Activated CD4-positive, alpha-beta T cell treated with anti-CD3 and anti-CD28 coated beads, Interleukin-2, Interleukin-4, amounts not matched to agents 100 ng/mL and 50 ng/mL, durations not matched to agents 16 hours and 8 hours (primary cell): Measurements from ENCODE around the gene PDZD7.

ENCODE experiments used
- DNase-seq: peaks from one replicate; pipeline ENCODE4 v3.0.0-alpha.2; 2020; ENCODE audit warnings: low spot score

The PDZD7 gene

DNA sequence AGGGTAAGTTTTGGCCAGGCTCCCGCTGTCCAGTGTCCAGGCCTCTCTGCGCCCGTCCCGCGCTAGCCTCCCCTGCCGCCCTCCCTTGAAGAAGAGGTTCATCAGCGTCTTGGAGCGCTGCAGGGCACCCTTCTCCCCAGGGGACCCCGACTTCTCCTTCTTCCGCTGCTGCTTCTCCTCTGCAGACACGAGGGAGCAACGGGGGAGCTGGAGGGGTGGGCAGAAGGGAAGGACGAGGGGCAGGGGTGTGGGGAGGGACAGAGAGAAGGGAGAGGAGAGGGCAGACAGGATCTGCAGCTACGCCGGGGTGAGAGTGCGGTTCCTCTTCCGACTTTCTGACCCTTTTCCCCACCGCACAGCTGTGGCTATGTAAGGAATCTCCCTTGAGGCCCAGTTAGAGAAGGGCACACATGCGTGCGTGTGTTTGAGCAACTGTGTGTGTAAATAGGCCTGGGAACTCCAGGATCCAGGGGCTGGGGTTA lies 12.8 kb downstream of the PDZD7 start:
- no peak for DNase-seq

DNA sequence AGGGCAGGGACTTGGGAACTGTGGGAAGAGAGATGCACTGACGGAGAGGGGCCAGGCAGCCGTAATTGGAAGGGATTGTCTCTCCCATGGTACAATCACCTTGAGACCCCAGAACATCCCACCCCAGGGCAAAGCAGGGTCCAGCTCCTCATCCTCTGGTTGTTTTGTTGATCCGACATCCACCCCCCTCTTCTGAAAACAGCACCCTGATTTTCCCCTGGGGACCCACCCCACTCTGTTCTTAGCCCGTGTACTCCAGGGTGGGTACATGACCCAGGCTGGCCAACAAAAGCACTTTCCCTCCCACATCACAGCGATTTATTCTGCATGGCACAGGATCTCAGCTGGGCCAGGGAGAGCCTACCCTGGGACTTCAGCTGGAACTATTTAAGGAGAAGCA lies 14.1 kb downstream of the PDZD7 start:
- no peak for DNase-seq

DNA sequence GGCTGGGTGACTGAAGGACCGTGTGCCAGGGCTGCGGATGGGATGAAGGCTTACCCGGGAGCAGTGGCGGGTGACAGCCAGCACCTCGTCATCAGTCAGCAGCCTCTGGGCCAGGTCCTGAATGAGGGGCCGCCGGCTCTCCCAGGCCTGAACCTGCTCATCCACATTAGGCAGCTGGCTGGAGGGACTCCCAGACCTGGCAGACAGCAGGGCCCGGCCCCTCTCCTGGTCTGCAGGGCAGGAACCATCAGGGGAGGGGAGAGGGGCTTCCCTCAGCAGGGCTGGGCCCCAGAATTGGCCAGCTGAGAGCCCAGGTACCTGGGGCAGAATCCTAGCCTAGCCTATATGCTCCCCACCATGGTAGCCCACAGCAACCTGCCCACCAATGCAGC lies 15.4 kb downstream of the PDZD7 start:
- no peak for DNase-seq

DNA sequence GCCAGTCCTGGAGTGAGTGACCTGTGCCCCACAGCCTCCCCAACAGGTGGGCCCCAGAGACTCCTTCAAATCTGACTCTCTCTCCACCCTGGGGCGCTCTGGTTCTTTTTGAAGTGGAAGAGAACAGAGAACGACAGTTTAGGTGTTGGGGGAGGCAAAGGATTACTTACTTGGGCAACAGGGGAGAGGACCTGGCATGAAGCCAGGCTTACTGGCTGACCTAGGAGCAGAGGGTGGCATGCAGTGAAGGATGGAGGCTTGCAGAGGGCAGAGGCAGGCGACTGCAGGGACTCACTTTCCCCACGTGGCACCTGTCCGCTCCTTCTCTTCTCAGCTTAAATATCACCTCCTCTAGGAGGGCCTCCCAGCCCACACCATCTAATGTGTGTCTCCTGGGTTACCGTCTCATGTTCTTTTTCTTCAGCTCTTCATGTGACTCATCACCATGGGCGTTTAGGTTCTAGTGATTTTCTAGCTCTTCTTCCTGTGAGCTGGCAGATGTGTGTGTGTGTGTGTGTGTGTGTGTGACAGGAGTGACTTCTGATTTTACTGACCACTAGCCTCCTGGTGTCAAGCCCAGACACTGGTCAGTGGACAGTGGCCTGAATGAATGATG lies 15.9 kb downstream of the PDZD7 start:
- peak; percentile 37 for DNase-seq

DNA sequence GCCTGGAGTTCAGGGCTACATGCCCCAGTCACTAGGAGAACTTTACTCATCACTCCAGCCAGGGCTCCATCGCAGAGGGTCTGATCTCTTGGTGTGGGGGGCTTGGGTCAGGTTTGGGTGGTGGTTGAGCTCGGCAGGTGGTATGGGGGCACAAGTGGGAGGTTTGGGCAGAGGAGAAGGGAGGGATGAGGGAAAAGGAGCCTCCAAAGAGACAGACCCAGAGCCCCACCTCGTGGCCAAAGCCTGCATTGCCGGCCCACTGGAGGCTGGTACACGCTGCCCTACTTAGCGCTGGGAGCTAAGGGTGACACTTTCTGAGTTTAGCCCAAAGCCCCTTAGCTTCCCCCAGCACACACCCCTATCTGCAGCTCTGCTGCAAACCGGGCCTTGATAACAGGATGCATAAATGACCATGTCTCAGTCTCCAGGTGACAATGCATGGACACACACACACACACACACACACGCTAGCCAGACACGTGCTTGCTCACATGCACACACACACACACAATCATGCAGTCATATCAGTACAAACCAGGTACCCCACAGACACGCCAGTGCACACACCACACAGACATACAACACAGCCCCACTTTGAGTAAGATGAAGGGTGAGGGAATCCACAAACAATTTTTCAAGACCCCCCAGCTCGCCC lies 16.6 kb downstream of the PDZD7 start:
- peak; percentile 71 for DNase-seq

DNA sequence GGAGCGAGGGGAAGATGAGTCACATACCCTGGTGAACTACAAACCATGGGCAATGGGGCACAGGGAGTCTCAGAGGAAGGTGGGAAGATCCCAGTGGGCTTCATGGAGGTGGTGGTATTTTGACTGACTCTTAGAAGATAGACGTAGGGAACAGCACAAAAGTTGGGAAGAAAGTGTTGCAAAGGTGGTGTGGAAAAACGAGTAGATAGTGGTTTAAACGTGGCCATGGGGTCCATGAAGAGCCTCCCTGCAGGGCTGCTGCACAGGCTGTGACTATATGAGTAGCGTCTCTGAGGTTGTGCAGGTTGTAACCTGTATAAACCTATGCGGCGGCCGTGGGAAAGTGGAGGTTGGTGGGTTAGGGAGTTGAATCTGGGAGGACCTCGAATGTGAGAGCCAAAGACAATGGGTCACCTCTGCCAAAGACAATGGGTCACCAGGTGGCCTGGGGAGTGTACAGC lies 17.5 kb downstream of the PDZD7 start:
- DNase-seq = no peak

DNA sequence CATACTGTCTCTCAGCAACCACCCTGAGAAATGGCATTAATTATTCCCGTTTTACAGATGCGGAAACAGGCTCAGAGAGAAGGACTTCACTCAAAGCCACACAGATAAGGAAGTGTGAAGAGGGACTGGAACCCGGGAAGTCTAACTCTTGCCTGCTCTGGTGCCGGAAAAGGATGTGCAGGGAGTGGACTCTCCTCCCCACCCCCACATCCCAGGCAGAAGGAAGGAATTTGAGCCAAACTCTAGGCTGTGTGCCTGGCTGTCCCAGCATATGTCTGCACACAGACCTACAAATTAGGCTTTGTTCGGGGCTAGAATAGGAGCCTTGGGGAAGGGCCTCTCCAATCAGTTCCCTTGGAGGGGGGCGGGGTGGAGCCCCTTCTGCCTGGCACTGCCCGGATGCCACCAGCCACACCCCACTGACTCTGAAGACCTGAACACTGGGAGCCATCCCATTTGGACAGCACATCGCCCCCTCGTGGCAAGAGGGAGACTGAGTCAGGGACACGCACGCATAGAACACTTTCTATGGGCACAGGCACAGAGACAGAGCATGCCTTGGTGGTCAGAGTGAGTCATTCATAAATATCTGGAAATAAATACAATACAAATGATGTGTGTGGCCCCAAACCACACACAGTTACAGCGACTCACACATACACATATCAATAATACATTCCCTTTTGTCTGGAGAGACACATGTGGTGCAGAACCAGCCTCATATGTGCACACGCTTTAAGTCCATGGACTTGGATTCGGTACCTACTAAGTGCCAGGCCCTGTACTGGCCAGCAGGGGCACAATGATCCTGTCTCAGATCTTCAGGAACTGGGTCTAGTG lies 18.2 kb downstream of the PDZD7 start:
- DNase-seq = peak; percentile 87

DNA sequence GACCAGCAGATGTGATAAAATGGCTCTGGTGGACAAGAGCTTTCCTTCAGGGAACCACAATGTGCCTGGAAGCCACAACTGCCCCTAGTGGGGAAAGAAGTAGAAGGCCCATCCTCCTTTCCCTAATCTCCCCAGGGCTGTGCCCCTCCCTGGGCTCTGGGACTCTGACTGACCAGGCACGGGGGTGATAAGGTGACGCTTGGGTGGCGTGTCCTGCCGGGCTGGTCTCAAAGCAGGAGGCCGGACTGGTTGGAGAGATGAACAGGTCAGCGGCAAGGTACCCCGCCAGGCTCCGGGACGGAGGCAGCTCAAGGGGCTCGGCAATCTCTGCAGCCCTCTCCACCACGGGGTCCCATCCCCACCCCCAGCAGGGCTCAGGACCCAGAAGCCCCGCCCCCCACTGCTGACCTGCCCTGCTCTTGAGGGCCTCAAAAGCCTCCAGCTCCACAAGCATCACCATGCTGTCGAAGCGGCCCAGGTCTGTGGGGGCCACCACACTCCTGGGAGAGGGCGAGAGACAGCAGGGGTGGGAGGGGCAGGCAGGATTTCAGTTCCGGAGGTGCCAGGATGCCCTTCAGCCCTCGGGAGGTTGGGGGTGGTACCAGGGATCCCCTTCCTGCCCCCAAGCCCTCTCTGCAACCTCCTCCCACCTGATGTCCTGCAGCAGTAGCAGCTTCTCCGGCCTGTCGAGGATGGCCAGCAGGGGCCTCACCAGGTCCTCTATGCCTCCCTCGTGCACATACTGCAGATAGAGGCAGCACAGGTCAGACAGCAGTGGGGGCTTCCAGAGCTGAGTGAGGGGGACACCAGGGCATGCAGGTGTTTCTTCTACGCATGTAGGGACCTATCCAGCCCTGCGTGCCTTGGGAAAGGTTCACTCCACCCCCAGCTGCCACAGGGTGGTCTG lies 19.2 kb downstream of the PDZD7 start:
- DNase-seq = no peak

DNA sequence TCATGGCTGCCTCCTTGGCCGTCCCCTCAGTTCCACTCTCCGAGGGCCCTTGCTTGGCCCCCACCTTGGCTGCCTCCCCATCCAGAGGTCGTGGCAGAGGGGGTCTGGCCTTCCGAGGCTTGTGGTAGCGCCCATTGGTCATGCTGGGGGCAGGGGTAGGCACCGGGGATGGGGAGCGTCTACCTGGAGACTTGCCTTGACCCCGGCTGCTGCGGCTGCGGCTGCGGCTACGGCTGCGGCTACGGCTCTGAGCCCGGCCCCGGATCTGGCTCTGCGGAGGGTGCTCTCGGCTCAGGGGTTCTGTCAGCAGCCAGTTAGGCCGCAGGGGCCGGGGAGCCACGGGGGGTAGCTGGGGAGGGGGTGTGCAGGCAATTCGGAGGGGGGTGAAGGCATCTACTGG lies 20.6 kb downstream of the PDZD7 start:
- no peak for DNase-seq

DNA sequence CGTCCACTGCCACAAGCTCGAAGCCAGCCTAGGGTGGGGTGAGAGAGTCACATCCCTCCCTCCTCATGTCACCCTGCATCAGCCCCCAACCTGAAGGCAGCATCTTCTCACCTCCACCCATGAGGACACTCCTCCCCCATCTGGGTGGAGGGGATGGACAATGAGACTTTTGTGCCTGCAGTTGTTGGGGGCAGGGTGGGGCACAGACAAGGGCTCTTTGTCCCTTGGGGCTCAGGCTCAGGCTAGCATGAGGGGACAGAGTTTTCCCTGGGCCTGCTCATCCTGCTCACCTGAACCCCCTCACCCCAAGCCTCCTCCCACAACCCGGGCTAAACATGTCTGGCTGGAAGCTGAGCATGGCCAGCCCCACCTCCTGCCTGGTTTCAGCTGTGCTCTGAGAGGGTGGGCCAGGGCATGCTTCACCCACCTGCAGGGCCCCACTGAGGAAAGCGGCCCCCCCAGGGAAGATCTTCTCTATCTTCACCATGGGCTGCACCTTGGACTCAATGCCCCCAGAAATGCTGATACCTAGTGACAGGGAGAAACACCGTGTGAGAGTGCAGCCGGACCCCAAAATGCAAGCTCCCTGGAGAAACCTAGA lies 22.0 kb downstream of the PDZD7 start:
- no peak for DNase-seq

DNA sequence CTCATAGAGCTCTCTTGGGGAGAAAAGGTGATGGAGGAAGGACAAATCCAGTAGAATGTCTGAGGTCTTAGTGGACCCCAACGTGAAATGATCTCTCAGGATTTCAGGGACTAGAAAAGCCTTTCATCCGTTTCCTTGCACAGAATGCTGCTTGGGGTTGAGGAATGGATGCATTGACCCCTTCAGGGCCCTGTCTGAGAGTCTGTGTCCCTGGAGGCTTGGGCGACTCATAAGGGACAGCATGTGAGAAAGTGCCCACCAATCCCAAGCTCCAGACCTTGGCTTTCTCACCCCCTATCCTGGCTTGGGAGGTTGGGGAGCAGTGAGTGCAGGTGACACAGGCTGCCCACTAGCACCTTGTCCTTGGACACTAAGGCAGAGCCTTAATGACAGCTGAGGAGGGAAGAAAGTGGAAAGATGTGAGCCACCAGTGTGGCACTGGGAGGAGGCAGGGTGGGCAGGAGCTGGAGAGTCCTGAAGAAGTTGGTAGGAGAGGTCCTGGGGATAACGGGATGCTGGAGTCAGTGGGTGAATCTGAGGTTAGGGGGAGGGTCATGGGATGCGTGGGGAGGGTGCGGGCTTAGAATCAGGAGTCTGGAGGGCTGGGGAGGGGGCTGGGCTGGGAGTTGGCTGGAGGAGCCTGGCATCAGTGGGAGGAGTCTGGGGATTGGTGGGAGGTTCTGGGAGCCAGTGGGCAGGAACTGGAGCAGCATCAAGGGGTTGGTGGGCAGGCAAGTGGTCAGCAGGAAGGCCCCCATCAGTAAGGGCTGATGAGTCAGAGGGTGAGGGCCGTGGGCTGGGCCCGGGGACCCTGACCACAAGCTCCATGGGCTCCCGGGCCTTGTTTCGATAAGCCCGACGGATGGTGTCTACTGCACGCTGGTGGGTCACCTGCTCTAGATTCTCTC lies 22.8 kb downstream of the PDZD7 start:
- no peak for DNase-seq

DNA sequence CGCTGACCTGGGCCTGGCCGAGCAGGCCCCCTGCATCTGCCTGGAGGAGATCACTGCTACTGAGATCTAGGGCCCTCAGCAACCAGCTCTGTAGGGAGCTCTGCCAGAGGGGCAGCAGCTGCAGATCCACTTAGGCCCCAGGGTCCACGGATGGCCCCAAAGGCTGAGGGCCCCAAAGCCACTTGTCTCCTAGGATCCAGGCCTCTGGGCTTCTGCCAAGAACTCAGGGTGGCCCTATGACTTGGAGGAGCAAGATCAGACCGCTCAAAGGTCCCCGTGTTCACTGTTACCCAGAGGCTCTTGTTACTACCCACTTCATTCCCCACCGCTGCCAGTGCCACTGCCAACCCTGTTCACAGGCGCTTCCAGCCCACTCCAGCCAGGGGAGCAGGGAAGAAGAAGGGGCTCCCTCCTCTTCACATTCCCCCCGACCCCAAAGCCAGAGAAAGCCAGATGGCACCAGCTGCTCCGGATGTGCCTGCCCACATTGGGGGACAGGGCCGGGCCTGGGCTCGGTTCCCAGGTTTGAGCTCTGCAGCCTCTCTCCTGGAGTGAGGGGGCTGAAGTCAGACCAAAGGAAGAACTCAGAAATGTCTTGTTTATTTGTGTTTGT lies 23.7 kb downstream of the PDZD7 start:
- DNase-seq = no peak

DNA sequence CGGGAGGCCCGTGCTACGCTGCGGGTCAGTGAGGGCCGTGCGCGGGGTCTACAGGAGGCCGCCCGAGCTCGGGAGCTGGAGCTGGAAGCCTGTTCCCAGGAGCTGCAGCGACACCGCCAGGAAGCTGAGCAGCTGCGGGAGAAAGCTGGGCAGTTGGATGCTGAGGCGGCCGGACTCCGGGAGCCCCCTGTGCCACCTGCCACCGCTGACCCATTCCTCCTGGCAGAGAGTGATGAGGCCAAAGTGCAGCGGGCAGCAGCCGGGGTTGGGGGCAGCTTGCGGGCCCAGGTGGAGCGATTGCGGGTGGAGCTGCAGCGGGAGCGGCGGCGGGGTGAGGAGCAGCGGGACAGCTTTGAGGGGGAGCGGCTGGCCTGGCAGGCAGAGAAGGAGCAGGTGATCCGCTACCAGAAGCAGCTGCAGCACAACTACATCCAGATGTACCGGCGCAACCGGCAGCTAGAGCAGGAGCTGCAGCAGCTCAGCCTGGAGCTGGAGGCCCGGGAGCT lies 24.3 kb downstream of the PDZD7 start:
- no peak for DNase-seq

DNA sequence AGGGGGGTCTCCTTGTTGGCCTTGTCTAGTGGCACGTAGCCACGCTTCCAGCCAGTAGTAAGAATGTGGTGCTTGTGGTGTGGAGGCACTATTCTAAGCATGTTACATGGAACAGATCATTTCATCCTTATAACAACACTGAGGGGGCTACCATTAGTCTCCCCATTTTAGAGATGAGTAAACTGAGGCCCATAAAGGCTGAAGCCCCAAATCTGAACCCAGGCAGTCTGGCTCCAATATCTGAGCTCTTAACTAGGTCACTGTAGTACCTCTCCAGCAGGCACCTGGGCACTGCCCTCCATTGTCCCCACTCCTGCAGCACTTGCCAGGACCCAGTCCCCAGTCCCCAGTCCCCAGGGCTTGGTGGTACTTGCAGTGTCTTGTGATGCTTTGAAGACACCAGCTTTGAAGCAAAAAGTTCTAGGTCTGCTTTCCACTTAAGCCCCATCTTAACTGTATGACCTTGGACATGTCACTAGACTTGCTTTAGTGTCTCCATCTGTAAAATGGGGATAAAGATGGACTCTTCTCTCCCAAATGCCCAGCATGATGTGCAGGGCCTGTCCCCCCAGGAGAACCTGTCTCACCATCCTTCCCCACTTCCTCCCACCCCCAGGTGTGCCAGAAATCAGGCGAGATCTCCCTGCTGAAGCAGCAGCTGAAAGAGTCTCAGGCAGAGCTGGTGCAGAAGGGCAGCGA lies 24.9 kb downstream of the PDZD7 start:
- no peak for DNase-seq

DNA sequence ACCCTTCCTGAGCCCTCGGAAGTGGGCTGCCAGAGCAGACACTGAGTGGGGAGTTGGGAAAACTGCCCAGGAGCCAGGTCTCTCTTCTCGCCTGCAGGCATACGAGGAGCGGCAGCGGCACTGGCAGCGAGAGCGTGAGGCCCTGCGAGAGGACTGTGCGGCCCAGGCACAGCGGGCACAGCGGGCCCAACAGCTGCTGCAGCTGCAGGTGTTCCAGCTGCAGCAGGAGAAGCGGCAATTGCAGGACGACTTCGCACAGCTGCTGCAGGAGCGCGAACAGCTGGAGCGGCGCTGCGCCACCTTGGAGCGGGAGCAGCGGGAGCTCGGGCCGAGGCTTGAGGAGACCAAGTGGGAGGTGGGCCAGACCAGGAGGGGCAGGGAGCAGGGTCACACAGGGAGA lies 25.6 kb downstream of the PDZD7 start:
- no peak for DNase-seq

DNA sequence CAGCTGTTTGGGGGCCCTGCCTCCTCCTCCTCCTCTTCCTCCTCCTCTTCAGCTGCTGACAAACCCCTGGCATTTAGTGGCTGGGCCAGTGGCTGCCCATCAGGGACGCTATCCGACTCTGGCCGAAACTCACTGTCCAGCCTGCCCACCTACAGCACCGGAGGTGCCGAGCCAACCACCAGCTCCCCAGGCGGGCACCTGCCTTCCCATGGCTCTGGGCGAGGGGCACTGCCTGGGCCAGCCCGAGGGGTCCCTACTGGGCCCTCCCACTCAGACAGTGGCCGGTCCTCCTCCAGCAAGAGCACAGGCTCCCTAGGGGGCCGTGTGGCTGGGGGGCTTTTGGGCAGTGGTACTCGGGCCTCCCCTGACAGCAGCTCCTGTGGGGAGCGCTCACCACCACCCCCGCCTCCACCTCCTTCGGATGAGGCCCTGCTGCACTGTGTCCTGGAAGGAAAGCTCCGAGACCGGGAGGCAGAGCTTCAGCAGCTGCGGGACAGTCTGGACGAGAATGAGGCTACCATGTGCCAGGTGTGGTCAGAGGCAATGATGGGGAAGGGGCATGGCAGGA lies 27.2 kb downstream of the PDZD7 start:
- DNase-seq = no peak

DNA sequence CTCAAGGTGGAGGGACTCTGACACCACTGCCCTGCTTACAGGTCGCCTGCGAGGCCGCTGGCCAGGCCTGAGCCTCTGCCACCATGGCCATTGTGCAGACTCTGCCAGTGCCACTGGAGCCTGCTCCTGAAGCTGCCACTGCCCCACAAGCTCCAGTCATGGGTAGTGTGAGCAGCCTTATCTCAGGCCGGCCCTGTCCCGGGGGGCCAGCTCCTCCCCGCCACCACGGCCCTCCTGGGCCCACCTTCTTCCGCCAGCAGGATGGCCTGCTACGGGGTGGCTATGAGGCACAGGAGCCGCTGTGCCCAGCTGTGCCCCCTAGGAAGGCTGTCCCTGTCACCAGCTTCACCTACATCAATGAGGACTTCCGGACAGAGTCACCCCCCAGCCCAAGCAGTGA lies 28.5 kb downstream of the PDZD7 start:
- DNase-seq = no peak

DNA sequence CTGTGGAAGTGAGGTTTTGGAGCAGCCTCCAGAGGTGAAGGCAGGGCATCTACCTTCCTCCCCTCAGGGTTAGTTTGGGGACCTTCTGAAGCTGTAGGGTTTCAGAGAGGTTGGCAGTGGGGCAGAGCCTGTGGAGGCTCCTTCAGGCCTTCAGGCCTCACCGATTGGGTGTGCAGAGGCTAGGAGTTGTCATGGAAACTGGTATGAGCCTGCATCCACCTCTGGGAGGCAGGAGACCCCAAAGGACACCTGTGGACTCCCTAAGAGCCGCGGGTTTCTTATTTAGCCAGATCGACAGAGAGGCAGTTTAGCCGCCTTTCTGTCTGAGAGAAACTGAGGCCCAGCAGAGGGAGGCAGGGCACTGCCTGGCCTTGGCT lies 29.3 kb downstream of the PDZD7 start:
- DNase-seq = no peak
